ENCODE data around the gene KCNAB1.

DNA sequence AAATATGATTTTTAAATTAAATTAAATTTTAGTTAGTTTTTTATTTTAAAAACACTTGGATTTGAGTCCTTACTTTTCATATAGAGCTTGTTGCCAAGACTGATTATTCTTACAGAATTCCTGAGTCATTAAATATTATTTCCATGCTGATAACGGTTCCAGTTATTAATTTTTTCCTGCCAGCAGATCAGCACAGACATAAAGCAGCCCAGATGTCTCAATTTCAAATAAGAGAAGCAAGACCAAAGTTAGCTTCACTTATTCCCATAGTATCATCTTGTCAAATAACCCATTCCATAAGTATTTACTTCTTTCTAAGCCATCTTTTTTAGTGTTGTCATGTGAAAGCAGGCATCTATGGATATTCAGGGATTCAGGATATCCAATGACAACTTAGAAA, 359.2 kb downstream of the KCNAB1 start:
- TF ChIP-seq CTCF (conservative IDR thresholded peaks at IDR 0.05; ENCODE audit: low read length) (no peak), EZH2phosphoT487 (IDR thresholded peaks at IDR 0.05; ENCODE audit: borderline replicate concordance) (no peak)

All from Loucy (cell line).